ENCODE data around the gene PLAGL1. TPM values are rescaled to one million over a fixed set of nuclear protein-coding genes. Genes with fewer than 3 reads are reported as not detected.

Gene PLAGL1
- total and polyA plus RNA-seq, 2 of the 8 experiments (the other 6 are each of a cell fraction or from before 2014, with no cell fraction given) = 0.94 to 1.1 TPM

- FAIRE-seq (no peak), DNase-seq (ENCODE audit: low read depth in 1 of 2, low spot score in 2 of 2) (no peak)
- Histone ChIP-seq H3K4me2 (ENCODE audit: insufficient read depth in 1 of 2, low read depth in 2 of 2, low read length in 2 of 2) (no peak overlapping the region), H2BK15ac (ENCODE audit: low read length) (no peak overlapping the region), H3K56ac (replicated peaks; ENCODE audit: insufficient read length, low read depth, low read length) (no peak overlapping the region), H2AFZ (ENCODE audit: low read length) (no peak overlapping the region), H4K5ac (ENCODE audit: insufficient read length, low read depth, low read length) (no peak overlapping the region), H2AK5ac (ENCODE audit: low read depth, low read length) (no peak overlapping the region), H3K79me2 (ENCODE audit: control insufficient read depth in 1 of 2, insufficient read depth in 2 of 2, low read length in 2 of 2) (no peaks in the 10 kb centered on the region), H4K20me1 (replicated peaks in 1 of 2; ENCODE audit: control insufficient read depth in 1 of 2, insufficient read depth in 2 of 2, low read length in 2 of 2) (no peaks in the 10 kb centered on the region), H3K23me2 (ENCODE audit: low read depth, low read length) (peaks cover 2% of the 10 kb centered on the region; the same call in 1 of the 2 replicates), H2BK120ac (replicated peaks; ENCODE audit: low read depth, low read length) (no peak overlapping the region), H3K14ac (ENCODE audit: insufficient read length) (no peak overlapping the region), H2BK12ac (ENCODE audit: low read depth, low read length) (no peak overlapping the region), H2BK20ac (ENCODE audit: low read length) (no peak overlapping the region), H3K4me3 (ENCODE audit: extremely low read depth in 1 of 4, insufficient read depth in 2 of 4, low read depth in 3 of 4, low read length in 4 of 4) (no peak overlapping the region), H3K27ac (ENCODE audit: low read depth, low read length) (no peak overlapping the region), H4K91ac (replicated peaks; ENCODE audit: insufficient read length, low read length) (no peak overlapping the region), H3K4ac (replicated peaks; ENCODE audit: insufficient read length, low read depth, low read length) (no peak overlapping the region), H3K79me1 (ENCODE audit: low read depth, low read length) (no peaks in the 10 kb centered on the region), H4K8ac (ENCODE audit: extremely low read depth, insufficient read depth, low read length) (no peak overlapping the region), H3K9ac (replicated peaks in 1 of 4; ENCODE audit: extremely low read depth in 1 of 4, low read depth in 3 of 4, low read length in 3 of 4) (no peak overlapping the region), H3K23ac (ENCODE audit: insufficient read length) (no peak overlapping the region), H3K4me1 (replicated peaks in 1 of 4; ENCODE audit: control insufficient read depth in 3 of 4, insufficient read depth in 4 of 4, low read length in 3 of 4) (no peaks in the 10 kb centered on the region), H3K36me3 (ENCODE audit: control insufficient read depth in 2 of 4, insufficient read depth in 4 of 4, low read length in 3 of 4) (no peaks in the 10 kb centered on the region), H3K9me3 (ENCODE audit: insufficient read depth in 2 of 2, low read depth in 1 of 2, low read length in 1 of 2) (no peaks in the 10 kb centered on the region), H2BK5ac (ENCODE audit: low read depth, low read length) (no peak overlapping the region), H3K18ac (ENCODE audit: extremely low read depth, low read length) (no peak overlapping the region), H3K27me3 (replicated peaks in 1 of 4; ENCODE audit: control insufficient read depth in 3 of 4, extremely low read depth in 1 of 4, insufficient read depth in 3 of 4, low read length in 3 of 4) (peaks cover 2 to 11% (median 6%) of the 10 kb centered on the region in 4 experiments; a peak in 5 of 7 replicates)
- 87% methylated on average over 2 of the region's 2 CpGs; no CpG with 5 or more reads in 1 of the 2 experiments for WGBS, 2 experiments (ENCODE audit: extremely low coverage in 1 of 2, insufficient coverage in 1 of 2, insufficient read length in 1 of 2, insufficient replicate concordance in 2 of 2, low coverage in 1 of 2, low lambda C conversion rate in 2 of 2, missing lambda C conversion rate in 1 of 2)
- POLR2A ChIA-PET (ENCODE audit: partially characterized antibody) = interaction anchor here (1.9 kb wide), 1 partner anchor 9 kb away, joined by 5 read pairs; no protein-coding TSS in a partner anchor
- CTCF ChIA-PET (ENCODE audit: partially characterized antibody) = interaction anchor here (1.4 to 3.6 kb wide), 5 partner anchors 9 to 46 kb away, joined by 3 to 16 read pairs (median 8); no protein-coding TSS in a partner anchor
- TF ChIP-seq CREB1 (IDR thresholded peaks at IDR 0.05) (no peak), BACH1 (IDR thresholded peaks at IDR 0.05; ENCODE audit: low read length) (no peak), SUZ12 (IDR thresholded peaks at IDR 0.05; ENCODE audit: low read length) (no peak), CHD1 (IDR thresholded peaks at IDR 0.05; ENCODE audit: low read depth, low read length) (no peak), EP300 (IDR thresholded peaks at IDR 0.05; ENCODE audit: borderline replicate concordance in 1 of 2, low read depth in 2 of 2, low read length in 2 of 2) (no peak), KDM1A (IDR thresholded peaks at IDR 0.05; ENCODE audit: borderline replicate concordance, low read length) (no peak), TAF7 (optimal IDR thresholded peaks at IDR 0.05; ENCODE audit: borderline replicate concordance, low read depth, low read length) (no peak), SIX5 (IDR thresholded peaks at IDR 0.05; ENCODE audit: low read depth, low read length) (no peak), BRCA1 (IDR thresholded peaks at IDR 0.05; ENCODE audit: low read depth, low read length) (no peak), MAFK (IDR thresholded peaks at IDR 0.05; ENCODE audit: low read depth, low read length) (no peak), GTF2F1 (IDR thresholded peaks at IDR 0.05; ENCODE audit: borderline replicate concordance, low read depth, low read length) (no peak), TBP (IDR thresholded peaks at IDR 0.05; ENCODE audit: low read depth, low read length) (no peak), GABPA (IDR thresholded peaks at IDR 0.05; ENCODE audit: borderline replicate concordance, insufficient read depth, low read length) (no peak), USF2 (IDR thresholded peaks at IDR 0.05; ENCODE audit: low read length) (no peak)
Measured at GRCh38 chr6:143982968-143983367, 25.1 kb downstream of the PLAGL1 start.
